ENCODE results near the gene BABAM2.

Gene BABAM2

DNA sequence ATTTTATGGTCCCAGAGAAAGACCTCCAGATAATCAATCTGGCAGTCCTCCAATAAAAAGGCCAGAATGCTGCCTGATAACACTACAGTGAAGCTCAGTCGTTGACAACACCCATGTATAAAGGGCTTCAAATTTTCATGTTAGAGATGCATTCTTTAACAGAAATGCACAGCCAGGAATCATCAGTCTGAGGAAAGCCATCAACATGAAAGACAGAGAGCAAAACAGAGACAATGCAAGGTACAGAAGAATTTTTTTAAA, 13.8 kb downstream of the BABAM2 start:
- no peak for DNase-seq (ENCODE audit: extremely low spot score, insufficient read length, low read depth)
- FAIRE-seq: no peak

DNA sequence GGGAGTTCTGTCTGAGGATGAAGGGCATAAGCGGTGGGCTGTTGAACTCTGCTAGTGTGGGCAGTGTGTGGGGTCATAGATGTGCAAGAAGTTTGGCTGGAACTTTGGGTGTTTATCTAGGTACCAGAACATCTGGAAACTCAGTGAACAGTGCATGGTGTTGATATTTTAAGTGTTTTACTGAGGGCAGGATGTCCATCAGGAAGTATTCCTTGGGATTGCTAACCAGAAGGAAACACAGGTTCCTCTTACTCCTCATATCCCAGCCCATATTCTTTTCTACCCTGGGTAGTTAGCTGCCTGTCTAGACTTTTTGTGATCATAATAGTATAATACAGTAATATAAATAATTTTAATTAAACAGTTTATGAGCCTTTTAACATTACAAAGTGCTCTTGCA, 15.5 kb downstream of the BABAM2 start:
- no peak for FAIRE-seq
- DNase-seq (ENCODE audit: extremely low spot score, insufficient read length, low read depth): no peak

DNA sequence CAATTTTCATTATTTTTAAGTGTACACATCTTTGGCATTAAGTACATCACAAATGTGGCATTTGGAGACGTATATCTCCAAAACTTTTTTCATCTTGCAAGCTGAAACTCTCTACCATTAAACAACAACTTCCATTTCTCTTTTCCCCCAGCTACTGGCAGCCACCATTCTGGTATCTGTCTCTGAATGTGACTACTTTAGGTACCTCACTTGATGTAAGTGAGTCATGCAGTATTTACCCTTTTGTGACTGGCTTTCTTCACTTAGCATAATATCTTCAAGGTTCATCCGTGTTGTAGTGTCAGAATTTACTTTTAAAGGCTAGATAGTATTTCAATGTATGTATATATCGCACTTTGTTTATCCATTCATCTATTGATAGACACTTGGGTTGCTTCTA, 17.0 kb downstream of the BABAM2 start:
- FAIRE-seq (no peak), DNase-seq (ENCODE audit: extremely low spot score, insufficient read length, low read depth) (no peak)

DNA sequence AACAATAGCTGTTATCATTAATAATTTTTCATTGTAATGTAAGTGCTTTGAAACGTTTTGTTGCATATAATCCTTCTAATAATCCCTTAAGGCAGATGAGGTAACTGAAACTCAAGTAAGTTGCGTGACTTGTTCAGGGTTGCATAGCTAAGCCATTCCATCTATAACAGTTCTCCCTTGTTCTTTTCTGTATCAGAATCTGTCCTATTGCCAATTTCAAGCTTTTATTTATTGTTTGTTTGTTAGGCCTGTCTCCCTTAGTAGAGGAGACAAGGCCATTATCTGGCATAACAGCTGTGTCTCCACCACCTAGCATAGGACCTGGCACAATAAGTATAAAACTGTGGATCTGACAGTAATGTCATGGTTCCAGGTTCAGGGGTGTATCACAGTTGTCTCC, 19.4 kb downstream of the BABAM2 start:
- FAIRE-seq: no peak
- DNase-seq (ENCODE audit: extremely low spot score, insufficient read length, low read depth): no peak

DNA sequence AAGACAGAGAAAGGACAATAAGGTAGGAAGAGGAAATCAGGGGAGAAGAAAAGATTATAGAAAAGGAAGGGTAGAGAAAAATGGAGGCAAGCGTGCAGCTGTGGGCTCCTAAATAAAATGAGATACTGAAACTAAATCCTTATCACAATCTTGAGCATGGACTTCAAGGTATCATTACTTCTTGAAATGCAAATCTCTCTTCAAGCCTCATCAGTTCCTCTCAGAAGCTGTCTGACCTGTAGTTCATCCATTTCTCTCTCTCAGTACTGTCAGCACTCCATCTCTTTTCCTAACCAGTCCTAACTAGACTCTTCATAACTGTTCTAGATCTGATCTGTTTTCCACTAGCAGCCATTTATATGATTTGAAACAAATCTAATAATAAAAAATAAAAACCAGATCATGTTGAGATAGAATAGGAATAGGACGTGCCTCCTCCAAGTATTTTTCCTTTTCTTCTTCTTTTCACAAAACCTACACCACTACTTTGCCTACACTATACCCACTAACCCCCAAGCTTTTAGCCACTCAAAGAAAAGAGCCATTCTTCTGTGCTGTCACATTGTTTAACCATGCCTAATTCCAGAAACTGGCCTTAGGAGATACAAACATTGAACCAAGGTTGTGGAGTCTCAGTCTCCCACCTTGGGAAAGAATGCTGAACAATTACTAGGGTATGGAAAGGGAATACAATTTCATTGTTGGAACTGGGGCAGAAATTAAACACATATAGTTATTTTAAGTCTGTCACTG, 21.1 kb downstream of the BABAM2 start:
- DNase-seq (ENCODE audit: extremely low spot score, insufficient read length, low read depth) (no peak), FAIRE-seq (no peak)

DNA sequence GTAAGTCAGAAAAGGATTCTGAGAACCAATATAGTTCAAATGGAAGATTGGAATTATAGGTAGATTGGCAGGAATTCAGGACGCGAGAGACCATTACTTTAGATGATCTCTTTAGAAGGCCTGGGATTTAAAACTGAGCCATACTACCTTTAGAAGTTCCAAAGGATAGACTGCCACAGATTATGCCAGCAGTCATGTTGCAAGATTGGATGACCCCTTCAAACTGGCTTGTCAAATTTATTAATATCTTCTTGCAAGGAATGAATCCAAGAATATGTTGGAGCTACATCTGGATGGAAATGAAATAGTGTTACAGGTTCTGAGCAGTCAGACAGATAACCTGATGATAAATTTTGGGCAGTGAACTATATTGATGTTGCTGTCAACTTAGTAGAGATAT, 22.0 kb downstream of the BABAM2 start:
- FAIRE-seq (no peak), DNase-seq (ENCODE audit: extremely low spot score, insufficient read length, low read depth) (no peak)

DNA sequence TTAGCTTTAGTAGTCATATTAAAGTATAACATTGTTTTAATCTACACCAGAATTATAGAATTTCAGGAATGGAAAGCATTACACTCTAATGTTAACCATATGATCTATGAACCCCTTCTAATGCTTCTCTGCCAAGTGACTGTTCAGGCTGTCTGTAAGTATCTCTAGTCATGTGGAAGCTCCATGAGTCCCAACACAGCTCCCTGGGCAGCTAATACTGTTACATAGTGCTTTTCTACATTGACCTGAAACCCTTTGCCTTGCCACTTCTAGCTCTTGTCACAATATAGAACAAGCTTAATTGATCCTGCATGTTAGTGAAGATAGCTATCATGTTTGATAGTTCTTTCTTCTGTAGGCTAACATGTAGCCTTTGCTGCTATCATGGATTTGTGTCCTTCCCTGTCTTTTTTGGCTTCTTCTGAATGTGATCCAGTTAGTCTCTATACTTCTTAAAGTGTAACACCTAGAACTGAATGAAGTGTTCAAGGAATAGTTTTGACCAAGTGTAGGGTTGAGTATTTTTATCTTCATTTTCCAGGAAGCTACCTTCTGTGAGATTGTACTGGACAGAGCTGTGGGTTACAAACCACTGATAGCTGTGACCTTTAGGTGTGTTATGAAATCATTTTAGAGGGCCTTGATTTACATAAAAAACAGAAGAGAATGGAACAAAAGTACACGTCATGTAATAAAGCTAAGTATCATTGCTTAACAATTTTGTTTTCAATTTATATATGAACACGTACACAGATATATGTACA, 23.7 kb downstream of the BABAM2 start:
- no peak for DNase-seq (ENCODE audit: extremely low spot score, insufficient read length, low read depth)
- no peak for FAIRE-seq

DNA sequence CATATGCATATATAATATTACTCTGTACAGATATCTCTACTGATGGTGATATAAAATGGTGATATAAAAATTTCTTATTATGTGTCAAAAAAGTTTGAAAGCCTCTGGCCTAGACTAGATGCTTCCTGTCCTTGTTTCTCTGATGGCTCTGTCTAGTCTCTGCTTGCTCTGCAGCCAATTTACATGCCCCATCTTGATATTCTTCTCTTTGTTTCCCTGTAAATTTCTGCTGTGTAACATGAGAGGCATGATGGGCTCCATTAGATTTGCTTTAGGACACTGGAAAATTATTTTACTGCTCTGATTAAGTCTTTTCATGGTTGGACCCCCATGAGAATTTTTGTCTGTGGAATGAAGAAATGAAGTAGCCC, 24.3 kb downstream of the BABAM2 start:
- FAIRE-seq (no peak), DNase-seq (ENCODE audit: extremely low spot score, insufficient read length, low read depth) (no peak)

DNA sequence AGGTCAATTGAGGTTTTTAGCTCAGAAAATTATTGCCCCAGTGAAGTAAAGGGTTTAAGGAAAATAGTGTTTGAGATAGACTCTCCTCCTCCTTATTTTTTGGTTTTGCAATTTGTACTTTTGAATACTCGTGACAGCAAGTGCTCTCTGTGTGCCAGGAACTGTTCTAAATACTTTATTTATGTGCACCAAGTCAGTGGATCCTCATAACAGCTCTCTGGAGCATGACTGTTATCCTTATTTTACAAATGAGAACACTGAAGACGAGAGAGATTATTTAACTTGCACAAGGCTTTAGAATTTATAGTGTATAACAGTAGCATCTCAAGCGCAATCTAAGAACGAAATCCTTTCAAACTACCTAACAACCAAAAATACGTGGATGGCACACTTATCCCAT, 24.7 kb downstream of the BABAM2 start:
- DNase-seq (ENCODE audit: extremely low spot score, insufficient read length, low read depth) (no peak), FAIRE-seq (no peak)

DNA sequence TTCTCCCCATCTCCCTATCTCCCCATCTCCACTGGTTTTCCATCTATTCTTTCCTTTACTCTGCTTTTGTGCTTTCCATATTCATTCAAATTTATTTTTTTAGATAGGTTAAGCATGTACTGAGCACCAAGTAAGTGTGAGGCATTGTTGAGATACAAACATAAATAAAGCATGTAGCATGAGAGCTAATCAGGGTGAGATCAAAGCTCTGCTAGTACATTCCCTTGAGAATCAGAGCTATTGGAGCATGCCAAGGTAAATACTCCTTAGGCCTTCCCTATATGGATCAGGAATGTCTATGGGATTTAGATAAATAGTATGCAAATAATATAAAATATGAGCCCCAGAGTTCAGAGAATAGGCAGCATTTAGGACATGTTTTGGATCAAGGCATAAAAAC, 25.3 kb downstream of the BABAM2 start:
- no peak for DNase-seq (ENCODE audit: extremely low spot score, insufficient read length, low read depth)
- no peak for FAIRE-seq

DNA sequence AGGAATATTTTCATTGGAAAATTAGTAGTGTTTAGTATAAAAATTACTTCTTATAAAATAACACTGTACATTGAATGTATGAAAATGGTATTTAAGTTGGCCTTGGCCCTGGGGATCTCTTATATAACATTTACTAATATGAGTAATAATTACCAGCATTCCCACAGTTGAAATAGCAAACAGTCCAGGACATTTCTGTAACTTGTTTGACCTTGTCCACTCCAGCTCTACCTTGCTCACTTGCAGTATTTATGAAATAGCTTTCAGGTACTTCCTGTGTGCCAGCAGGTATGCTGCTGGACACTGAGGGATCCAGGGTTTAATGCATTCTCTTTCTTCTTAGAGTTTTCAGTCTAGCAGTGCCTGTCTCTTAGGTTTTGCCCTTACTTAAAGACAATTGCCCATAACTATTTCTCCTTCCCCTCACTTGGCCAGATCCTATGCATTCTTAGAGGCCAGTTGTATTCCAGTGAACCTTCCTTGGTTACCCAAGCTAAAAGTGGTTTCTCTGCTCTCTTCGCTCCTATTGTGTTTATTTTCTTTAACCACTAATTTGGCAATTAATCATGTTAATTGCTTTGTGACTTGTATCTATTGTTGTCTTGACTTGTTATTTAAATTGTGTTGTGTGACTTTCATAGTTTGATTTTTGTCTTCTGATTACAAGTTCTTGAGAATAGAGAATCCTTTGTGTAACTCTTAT, 25.9 kb downstream of the BABAM2 start:
- DNase-seq (ENCODE audit: extremely low spot score, insufficient read length, low read depth) (no peak), FAIRE-seq (no peak)

DNA sequence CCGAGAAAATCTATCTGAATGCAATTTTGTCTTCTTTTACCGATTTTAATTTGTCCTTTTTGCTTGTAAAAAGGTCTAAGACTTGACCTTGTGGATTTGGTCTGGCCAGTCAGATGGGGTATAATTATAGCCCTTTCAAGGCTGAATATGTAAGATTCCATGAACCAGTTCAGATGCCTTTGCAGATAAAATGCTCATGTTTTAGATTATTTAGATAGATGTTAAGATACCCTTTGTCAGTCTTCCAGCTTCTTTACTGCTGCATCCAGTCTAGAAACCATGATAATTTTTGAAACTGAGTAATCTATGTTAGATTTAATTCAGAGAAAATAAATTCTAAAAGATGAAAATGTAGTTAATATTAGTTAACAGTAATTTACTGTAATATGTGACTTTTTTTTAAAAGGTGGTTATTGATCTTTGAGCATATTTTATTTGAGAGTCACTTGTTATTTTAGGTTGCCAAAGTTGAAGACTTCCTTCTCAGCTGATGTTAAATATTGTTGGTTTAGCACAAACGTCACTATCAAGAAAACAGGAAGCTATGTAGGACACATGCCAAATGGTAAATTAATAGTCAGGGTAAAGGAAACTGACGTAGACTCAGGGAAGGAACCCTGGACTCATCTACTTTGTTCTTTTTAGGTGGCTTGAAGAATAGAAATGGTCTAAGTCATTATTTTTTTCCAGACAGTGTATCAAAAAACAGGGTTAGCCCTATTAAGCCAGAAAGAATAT, 29.8 kb downstream of the BABAM2 start:
- DNase-seq (ENCODE audit: extremely low spot score, insufficient read length, low read depth) (no peak), FAIRE-seq (no peak)

DNA sequence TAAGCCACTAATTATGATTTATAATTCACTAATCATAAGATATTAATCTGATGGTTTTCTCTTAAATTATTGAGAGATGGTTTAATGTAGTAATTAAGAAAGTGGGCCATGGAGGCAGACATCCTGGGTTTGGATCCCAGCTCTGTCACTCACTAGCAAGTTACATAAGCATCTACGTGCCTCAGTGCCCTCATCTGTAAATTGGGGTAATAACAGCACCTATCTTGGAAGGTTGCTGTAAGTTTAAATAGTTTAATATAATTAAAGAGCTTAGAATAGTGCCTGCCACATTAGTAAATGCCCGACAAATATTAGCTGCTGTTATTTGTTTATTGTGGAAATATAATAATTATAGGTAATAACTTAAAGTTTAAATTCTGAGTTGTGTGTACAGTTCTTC, 30.9 kb downstream of the BABAM2 start:
- FAIRE-seq (no peak), DNase-seq (ENCODE audit: extremely low spot score, insufficient read length, low read depth) (no peak)

DNA sequence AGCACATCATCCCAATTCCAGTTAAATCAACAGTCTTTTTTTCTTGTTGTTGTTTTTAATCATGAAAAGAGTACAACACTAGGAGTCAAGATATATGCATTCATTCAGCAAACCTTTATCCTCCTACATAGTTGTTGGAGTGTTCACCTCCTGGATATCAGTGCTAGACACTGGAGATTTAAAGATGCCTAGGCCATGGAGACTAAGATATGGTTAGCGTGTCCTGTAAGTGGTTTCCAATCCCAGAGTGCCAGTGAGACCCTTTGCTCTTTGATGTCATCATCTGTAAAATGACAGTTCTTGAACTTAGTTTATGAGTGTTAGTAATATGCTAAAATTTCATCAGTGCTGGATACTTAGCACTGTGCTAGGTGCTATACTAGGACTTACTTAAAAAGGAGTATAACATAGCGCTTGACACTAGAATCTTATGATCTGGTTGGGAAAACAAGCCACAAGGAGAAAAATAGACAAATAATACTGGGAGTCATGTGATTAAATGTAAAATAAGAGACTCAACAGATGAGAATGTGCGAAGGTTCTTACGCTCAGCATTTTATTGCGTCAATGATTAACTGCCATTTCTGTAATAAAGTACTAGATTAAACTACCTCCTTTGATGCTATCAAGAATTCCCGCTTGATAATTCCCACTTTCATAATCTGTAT, 31.5 kb downstream of the BABAM2 start:
- no peak for DNase-seq (ENCODE audit: extremely low spot score, insufficient read length, low read depth)
- no peak for FAIRE-seq

DNA sequence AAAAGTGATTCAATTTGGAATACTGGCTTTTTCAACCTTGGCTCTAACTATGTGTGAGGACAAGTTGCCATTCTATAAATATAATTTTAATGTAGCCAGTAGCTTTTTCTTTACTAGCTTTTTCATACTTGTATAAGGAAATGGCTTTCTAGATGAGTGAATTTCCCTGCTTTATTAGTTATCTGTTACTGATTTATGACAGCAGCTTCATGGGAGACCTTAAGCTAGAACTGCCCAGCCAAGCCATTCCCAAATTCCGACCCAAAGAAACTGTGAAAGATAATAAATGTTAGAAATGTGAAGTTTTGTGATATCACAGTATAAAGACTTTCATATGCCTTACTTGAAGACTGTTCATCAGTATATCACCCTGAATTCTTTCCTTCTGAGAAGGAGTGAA, 32.3 kb downstream of the BABAM2 start:
- FAIRE-seq (no peak), DNase-seq (ENCODE audit: extremely low spot score, insufficient read length, low read depth) (no peak)

DNA sequence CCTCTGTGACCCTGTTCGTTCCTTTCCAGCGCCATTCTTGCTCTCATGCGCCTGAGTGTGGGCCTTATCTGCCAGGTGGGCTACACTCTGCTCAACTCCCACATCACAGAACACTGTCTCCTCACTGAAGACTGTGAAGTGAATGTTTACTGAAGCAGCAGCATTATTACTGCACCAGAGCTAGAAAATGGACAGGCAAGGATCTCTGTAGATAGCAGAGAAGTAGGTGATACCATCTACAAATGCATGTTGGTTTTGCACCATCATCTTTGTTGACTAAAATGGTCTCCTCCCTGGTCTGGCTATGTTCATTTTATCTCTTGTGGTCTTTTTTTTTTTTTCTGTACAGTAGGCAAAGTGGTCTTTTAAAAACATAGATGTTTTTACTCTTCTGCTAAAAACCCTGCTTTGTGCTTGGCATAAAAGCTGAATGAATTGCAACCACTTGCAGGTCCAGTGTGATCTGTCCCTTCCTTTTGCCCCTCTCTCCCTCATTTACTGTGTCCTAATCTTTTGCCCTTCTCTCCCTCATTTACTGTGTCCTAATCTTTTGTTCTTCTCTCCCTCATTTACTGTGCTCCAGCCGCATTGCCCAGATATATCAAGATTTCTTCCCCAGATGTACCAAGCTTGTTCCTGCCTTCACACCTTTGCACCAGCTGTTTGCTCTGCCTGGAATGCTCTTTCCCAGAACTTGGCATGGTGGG, 35.4 kb downstream of the BABAM2 start:
- no peak for DNase-seq (ENCODE audit: extremely low spot score, insufficient read length, low read depth)
- no peak for FAIRE-seq

DNA sequence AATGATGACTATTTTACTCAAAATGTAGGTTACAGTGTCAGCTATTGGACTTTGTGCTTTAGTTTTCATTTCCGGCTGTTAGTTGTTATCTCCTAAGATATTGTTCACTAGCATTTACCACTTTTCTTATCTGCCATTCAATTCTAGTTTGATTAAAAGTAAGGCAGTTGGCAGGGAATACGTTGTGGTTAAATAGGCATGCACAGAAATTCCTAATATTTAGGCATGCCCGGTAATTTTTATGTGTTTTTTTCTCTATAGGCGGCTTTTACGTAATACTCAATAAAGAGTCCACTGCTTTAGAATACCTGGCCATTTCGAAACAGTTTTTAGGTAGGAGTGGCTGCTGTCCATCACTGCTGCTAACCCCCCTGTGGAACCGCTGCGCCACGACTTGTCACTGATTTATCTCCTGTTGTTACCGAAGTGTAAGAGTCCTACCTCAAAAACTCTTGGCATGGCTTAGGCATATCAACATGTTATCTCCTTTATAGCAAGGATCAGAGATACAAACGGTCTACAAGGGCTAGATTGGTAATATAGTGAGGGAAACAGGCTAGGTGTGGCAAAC, 39.5 kb downstream of the BABAM2 start:
- DNase-seq (ENCODE audit: extremely low spot score, insufficient read length, low read depth) (no peak), FAIRE-seq (no peak)

DNA sequence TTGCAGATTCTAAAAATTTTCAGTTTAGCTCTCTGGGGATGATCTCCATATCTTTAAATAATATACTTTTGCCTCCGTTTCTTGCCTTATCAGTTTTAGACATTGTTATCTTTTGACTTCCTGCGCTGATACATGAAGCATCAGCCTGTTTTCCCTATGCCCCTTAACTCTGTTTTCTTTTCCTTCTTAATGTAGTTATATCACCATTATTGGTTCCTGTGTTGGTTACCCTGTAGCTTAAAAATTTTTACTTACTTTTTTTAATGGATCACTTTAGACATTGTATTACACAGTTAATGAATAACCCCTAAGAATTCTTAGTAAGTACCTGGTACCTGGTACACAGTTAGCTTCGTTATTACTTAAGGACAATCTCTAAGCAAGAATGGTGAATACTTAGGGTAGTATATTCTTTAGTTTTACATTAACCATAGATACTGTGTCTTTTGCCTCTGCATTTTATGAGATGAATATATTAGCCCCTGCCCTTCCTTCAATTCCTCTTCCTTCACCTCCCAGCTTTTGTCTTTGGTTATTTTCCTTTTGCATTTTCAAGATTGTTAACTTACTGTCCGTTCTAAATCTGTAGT, 40.9 kb downstream of the BABAM2 start:
- no peak for FAIRE-seq
- no peak for DNase-seq (ENCODE audit: extremely low spot score, insufficient read length, low read depth)

DNA sequence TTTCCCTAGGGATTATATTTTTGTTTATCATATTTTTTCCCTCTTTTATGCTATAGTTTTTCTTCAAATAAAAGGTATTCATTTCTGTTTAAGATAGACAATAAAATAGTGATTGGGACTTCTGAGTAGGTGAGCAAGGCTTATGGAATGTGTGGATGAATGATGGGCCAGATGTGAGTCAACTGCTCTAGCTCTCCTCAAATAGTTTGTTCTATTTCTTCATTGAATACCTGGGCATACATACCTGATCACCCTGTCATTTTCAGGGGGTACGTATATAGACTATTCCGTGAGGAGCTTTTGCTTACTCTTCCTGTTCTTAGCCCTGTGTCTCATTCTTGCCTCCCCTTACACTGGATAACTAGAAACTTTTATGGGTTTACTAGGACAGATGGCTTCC, 41.9 kb downstream of the BABAM2 start:
- DNase-seq (ENCODE audit: extremely low spot score, insufficient read length, low read depth) (no peak), FAIRE-seq (no peak)
